GM08714 (cell line): ENCODE results near the gene COX19.

Experiments
- H3K4me3 ChIP-seq: fragments of 200-500 bp; sonication (Bioruptor generic); 2 replicates; pipeline ENCODE4 v1.5.1; 2014; ENCODE audit warnings: mild to moderate bottlenecking, low read length, inconsistent platforms
- ZNF274 ChIP-seq: IDR thresholded peaks from 2 replicates; pipeline ENCODE4 v1.6.1; 2012; ENCODE audit warnings: mild to moderate bottlenecking, low read depth, low read length

COX19 gene

DNA sequence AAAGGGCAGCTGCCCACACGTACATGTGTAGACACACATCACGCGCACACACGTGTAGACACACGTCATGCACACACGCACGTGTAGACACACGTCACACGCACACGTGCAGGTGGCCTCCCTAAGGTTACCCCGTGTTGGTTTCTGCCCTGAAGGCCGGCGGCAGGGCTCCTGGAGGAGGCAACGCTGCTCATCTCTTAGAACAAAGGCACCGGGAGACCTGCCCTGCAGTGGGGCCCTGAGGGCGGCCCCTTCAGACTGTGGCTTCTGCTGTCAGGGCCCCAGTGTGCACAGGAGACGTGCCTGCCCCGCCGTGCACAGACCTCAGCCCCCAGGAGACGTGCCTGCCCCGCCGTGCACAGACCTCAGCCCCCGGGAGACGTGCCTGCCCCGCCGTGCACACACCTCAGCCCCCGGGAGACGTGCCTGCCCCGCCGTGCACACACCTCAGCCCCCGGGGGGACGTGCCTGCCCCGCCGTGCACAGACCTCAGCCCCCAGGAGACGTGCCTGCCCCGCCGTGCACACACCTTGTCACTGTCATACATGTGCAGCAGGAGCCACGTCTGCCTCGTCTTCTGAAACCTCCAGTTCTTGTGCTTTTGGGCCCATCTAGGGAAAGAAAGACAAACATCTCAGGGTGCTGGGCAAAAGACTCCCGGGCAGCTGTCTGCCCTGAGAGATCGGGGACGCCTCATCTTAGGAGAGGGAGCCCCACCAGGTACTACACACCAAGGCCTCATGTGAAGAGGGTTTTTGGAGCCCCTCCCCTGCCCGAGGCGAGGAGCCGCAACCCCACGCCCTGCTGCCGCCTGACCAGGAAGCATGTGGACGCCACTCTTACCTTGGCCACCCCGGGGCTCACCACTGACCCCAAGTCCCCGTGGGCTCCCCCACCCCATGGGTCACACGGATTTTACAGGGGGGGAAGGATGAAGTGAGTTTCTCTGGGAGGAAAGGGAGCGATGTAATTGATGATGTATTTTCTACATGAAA, 24.9 kb upstream of the COX19 start:
- no peak for TF ChIP-seq ZNF274
- H3K4me3 ChIP-seq: no peak overlapping the region

DNA sequence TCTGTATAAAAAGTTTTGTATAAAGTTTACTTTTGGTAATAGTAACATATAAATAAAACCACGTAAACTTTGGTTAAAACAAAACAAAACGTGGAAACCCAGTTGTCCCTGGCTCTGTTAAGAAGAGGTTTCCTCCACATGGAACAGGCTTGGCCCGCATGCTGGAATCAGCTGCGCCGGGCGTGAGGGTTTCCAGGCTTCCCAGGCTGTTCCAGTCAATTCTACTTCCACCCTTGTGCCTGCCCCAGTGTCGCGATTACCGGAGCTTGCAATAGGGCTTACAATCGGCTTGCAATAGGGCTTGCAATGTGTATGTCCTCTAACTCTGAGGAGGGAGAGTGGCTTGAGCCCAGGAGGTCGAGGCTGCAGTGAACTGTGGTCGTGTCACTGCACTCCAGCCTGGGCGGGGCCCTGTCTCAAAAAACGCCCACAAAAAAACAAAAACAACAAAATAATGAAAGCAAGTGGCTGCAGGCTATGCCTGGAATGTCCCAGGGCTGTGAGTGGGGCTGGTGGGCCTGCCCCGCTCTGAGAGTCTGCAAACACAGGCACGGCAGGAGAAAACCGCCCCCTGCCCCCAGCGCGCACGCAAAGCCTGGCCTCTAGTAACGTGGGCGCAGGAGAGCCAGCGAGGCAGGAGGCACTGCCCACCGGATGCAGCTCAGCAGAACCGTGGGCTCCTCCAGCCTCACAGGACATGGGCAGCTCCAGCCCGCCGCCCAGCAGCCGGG, 24.0 kb upstream of the COX19 start:
- no peak for TF ChIP-seq ZNF274
- no peak overlapping the region for H3K4me3 ChIP-seq

DNA sequence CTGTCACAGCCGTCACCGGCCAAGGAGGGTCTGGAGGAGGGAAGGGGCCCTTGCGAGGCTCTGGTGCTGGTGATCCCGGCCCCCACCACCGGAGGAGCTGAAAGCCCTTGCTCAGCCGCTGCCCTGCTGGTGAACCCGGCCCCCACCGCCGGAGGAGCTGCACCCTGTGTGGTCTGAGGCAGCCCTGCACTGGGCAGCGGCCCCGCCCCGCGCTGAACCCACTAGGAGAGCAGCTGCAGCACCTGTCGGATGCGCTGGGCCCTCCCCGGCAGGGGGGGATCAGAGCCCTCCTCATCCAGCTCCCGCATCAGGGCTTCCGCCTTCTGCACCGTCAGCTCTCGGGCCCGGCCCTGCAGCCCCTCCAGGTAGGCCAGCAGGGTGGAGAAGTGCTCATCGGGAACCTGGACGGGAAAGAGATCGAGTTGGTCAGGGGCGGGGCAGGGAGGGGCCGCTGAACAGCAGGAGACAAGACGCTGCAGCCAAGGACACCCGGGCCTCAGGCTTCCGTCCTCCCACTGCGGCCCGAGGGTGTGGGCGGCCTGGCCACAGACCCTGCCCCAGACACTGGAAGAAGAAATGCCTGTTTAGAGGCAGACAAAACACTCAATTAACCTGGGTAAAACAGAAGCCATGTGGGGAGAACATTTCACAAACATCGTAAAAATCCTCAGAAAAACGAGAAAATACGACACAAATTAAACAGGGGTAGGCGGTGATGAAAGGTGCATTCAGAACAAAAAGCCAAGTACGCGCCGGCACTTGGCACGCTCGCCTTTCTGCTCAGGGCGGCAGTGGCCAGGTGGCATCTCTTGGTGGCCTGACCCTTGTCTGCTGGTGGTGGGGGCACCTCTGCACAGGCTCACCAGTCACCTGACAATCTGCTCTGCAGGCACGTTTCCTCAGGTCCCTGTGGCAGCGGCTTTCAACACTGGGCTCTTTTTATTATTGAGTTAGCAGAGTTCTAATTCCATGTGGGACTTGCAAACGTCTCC, 22.4 kb upstream of the COX19 start:
- TF ChIP-seq ZNF274: no peak
- H3K4me3 ChIP-seq: no peak overlapping the region

DNA sequence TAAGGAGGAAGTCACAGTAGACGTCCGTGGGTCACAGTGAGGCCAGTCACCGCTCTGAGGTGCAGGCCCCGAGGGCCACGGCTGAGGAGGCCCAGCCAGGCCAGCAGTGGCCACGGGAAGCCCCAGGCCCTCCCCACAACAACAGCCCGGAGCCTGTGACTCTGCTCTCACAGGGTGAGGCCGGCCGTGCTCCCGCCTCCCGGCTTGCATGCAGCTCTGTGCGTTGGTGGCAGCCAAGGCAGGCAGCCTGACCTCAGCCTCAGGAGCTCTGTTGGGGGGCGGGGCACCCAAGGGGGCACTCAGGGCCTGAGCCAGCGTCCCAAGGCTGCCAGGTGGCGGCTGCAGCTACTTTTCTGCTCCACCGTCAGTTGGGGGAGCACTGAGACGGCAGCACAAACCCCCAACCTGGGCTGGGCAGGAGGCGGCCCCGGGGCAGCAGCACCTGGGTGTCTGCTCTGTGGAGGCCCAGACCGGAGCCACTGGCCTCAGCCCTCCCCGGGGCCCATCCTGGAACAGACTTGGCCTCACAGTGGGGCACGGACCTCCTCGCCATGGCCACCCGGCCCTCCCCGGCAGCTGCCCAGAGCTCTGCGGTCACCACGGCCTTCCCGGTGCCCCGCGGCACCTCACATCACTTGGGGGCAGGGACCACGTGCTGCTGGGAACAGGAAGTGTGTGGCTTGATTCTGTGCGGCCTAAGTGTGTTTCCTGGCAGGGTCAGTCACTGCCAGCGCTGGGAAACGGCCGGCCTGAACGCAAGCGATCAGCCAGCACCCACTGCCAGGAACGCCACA, 20.9 kb upstream of the COX19 start:
- no peak overlapping the region for H3K4me3 ChIP-seq
- no peak for TF ChIP-seq ZNF274

DNA sequence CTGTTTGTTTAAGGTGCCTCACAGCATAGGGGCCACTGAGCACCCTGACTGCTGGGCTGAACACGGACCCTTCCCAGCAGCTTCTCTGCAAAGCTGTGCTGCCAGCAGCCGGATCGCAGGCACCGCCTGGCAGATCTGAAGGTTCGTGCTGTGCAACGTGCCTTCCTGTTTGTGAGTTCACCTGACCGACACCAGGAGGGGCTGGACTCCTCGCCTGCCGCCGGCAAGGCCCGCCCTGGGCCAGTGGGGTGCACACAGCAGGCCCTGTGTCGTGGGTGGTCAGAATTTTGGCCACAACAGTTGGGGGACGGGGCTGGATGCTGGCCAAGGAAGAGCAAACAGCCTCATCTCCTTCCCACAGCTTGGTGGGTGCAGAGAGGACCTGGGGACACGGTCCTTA, 20.2 kb upstream of the COX19 start:
- H3K4me3 ChIP-seq: no peak overlapping the region

DNA sequence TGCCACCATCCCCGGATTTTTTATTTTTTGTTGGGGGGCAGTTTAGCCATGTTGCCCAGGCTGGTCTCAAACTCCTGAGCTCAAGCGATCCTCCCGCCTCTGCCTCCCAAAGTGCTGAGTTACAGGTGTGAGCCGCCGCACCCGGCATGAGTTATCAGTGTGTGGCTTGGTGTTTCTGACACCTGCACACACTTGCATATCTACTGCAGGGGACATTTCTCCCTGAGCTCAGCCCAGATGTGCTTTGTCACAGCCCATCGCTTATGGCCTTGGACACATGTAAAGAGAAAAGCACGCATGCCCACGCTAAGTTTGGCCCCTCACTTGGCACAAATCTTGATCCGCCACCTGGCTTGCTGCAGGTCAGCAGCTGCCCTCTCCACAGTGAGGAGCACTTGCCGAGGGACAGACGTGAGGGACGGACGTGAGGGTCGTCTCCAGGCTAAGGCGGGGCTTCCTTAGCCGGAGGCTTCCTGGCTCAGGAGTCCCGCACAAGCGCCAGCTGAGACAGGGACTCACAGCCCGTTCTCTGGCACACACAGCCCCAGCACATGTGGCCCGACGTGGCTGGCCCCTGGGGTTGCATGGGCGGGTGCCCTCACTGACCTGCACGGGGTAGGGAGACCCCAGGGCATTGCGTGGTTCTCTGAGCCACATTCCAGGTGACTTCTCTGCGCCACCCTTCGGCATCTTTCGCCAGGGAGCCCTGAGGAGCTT, 19.4 kb upstream of the COX19 start:
- TF ChIP-seq ZNF274: no peak
- H3K4me3 ChIP-seq: no peak overlapping the region

More for the DNA sequence above, 20.2 kb upstream of the COX19 start:
- no peak for TF ChIP-seq ZNF274

DNA sequence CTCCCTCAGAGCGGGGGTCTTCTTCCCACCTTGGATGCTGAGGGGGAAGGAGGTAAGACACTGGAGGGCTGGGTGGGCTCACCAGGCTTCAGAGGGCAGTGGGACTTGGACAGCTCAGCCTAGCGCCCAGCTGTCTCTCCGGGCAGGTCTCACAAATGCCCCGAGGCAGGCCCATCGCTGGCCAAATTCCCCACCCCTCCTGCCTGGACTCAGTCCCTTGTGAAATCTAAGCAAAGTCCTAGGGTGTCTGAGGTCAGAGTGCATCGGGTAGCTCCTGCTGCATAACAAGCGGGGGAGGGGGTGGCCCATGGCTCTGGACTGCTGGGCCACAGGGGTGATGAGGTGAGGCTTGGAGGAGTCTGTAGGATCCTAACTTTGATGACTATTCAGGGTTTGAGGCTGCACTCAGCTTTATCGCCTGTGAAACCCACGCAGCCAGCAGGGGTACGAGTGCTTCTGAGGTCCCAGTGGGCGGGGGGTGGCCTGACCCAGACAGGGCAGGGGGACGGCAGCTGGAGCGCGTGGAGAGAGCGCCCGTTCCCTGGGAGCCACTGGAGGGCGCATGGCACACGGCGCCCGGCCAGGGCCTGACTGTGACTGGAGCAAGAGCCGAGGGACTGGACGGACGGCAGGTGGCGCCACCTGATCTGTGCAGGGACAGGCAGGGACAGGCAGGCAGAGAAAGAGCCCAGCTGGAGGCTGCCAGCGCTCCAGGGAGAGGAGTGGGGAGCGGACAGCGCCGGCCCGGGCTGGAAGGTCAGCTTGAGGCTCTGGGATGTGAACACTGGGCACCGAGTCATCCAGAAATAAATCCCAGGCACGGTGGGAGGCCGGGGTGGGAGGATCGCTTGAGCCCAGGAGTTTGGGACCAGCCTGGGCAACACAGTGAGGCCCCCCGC, 17.6 kb upstream of the COX19 start:
- no peak for TF ChIP-seq ZNF274
- H3K4me3 ChIP-seq: no peak overlapping the region

DNA sequence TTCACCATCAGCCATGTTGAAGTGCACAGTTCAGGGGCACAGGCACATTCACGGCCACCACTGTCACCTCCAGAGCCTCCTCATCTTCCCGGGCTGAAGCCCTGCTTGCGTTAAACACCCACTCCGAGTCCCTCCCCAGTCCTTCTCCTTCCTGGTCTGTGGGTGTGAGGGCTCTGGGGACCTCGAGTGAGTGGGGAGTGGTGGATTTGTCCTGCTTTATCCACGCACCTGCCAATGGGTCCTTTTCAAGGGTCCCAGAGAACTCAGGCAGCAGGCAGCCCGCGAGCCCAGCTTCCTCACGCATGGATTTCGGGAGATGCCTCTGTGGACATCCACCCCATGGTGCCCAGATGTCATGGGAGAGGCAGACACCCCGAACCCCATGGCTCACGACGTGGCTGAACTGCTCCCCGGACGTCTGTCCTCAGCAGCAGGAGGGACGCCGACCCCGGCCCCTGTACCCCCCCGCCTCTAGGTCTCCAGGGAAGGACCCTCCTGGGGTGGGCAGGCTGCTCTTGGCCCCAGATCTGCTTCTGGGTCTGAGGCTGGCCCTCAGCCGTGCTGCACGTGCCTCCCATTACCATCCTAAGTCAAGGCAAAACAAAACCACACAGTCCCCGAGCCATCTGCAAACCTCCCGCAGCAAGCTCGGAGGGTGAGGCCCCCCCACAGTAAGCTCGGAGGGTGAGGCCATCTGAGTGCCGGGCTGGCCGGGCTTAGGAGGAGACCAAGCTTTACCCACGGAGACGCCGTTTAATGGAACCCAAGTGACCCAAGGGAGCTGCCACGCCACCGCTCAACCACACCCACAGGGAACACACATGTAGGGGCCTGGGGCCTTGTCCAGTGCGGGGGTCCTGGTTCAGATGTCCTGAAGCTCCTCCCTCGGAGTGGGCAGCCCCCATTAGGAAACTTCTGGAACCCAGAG, 16.6 kb upstream of the COX19 start:
- no peak overlapping the region for H3K4me3 ChIP-seq
- no peak for TF ChIP-seq ZNF274

DNA sequence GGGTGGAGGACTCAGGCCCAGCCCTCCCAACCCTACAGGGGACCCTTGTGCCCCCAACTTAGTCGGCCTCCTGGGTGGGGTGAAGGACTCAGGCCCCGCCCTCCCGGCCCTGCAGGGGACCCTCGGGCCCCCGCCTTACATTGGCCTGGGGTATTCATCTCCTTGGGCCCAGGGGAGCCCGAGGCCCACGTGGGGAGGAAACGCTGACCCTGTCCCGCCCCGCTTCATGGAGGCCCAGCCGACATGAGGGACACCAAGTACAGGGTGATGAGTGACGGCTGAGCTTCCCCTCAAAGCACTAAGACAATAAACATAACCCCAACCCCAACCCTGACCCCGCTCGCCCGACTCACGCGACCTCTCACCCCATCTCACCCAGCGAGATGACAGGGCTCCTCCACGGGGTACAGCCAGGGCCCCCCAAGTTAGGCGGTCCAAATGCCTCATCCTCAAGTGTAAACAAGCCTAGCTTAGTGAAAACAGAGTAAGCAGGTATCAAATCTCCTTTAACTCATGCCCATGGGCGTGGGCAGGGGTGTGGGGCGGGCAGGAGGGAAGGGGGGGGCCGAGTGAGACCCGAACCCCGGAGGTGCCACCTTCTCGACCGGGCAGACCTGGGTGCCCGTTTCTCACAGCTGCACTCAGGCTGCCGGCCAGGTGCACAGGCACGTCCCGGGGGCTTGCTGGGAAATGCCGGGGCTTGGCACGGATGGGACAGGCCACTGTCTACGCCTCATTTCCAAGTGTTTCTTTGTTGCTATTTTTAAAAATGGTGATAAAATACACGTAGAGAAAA, 15.8 kb upstream of the COX19 start:
- TF ChIP-seq ZNF274: no peak
- no peak overlapping the region for H3K4me3 ChIP-seq

DNA sequence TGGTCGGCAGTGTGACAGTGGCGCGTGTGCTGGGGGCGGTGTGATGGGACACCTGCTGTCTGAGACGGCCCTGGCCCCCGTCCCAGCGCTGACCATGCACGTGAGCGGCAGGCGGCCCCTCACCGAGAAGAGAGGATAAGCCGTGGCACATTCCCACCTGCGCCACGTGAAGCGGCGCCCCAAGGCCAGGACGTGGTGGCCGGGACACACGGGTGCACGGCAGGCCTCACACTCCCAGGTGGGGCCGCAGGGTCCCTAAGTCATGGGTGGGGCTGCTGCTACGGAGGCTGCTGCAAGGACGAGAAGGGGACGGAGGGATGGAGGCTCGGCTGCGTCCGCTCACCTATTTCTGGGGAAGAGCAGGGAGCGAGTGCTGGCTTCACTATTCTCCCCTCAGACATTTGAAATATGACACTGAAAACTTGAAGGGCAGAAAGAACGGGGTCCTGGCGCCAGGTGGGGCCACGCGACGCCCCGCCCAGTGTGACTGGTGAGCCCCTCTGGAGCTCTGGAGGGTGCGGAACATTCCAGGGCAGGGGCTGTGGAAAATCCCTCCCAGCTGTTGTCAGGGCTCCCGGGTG, 15.1 kb upstream of the COX19 start:
- TF ChIP-seq ZNF274: no peak
- no peak overlapping the region for H3K4me3 ChIP-seq
